Tibial nerve (tissue), 4 donors: ENCODE data around the gene TRMT2A. TPM values are rescaled to one million over a fixed set of nuclear protein-coding genes. Genes with fewer than 3 reads are reported as not detected.
"Not testable (repeated sequence)": the region's sequence is repeated elsewhere in the genome, so short reads cannot be mapped to it uniquely, and the experiment has no call there.

ENCODE experiments used
- DNase-seq, 2 donors: peaks; one replicate each; pipeline ENCODE4 v3.0.0-alpha.2; 2019; ENCODE audit warnings: low spot score in 2 of 2
- H3K27ac ChIP-seq, 4 donors: fragments of 200-600 bp; sonication (generic) in 3 of 4; one replicate each; pipeline ENCODE4 v1.5.1; 2017 to 2019; ENCODE audit warnings: mild to moderate bottlenecking in 1 of 4
- H3K27me3 ChIP-seq, 2 donors: fragments of 200-600 bp; sonication (generic) in 1 of 2; one replicate each; pipeline versions ENCODE4 v1.5.1 to v1.6.0; 2017 to 2019
- H3K36me3 ChIP-seq, 3 donors: fragments of 200-600 bp; sonication (generic); one replicate each; pipeline ENCODE4 v1.5.1; 2018 to 2019
- H3K4me1 ChIP-seq, 4 donors: fragments of 200-600 bp; sonication (generic) in 3 of 4; one replicate each; pipeline ENCODE4 v1.5.1; 2017 to 2019
- H3K4me3 ChIP-seq, 4 donors: fragments of 200-600 bp; sonication (generic) in 3 of 4; one replicate each; pipeline ENCODE4 v1.5.1; 2017 to 2019; ENCODE audit warnings: mild to moderate bottlenecking in 1 of 4, moderate library complexity in 1 of 4
- H3K9me3 ChIP-seq, 4 donors: fragments of 200-600 bp; sonication (generic) in 3 of 4; one replicate each; pipeline ENCODE4 v1.5.1; 2017 to 2019
- EP300 ChIP-seq, 2 donors: sonication (generic); formaldehyde crosslinking; IDR thresholded peaks; one replicate each; pipeline ENCODE4 v1.6.1; 2017; ENCODE audit warnings: antibody characterized with exemption in 2 of 2, mild to moderate bottlenecking in 1 of 2
- POLR2A ChIP-seq, 2 donors: fragments of 450-650 bp; IDR thresholded peaks; one replicate each; pipeline ENCODE4 v1.6.1; 2017; ENCODE audit warnings: antibody characterized with exemption in 2 of 2, mild to moderate bottlenecking in 2 of 2, moderate library complexity in 2 of 2
- WGBS, 2 donors: methylation state at CpG; one replicate each; pipeline ENCODE4 v1.1.5; 2018; 5-methylcytosine and 5-hydroxymethylcytosine counted together
- total RNA-seq, 4 donors: library from RNA; depleted of rRNA; stranded (reverse); fragments of >200 nt; gene quantifications; one replicate each; pipeline ENCODE4 v1.1.0, GENCODE V29; 2016
- TF ChIP-seq, protein P1 (sequence below), 5 experiments: fragments of 200-600 bp in 3 of 5; fragments of 450-650 bp in 2 of 5; sonication (generic) in 3 of 5; IDR thresholded peaks; one replicate each; pipeline ENCODE4 v1.5.1; 2016 to 2019; ENCODE audit warnings: antibody characterized with exemption in 5 of 5, mild to moderate bottlenecking in 3 of 5, moderate library complexity in 2 of 5

The TRMT2A gene
- total RNA-seq, 4 donors from 2014 or later = 39.0 to 139 (median 55.9) TPM

DNA sequence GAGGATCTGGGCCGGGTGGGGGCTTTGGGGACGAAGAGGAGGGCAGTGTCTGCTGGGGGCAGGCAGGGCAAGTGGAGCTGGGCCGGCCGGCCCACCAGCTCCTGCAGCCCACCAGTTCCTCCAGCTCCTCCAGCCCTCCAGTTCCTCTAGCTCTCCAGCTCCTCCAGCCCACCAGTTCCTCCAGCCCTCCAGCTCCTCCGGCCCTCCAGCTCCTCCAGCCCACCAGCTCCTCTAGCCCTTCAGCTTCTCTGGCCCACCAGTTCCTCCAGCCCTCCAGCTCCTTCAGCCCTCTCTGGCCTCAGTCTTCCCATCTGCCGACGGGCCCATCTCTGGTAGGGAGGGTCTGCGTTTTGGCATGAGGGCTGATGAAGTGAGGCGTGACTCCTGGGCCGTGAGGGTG, 43.0 kb upstream of the TRMT2A start:
- no peak for TF ChIP-seq POLR2A (IDR thresholded peaks at IDR 0.05)
- no peak for TF ChIP-seq EP300 (IDR thresholded peaks at IDR 0.05)
- TF ChIP-seq, protein P1, sequence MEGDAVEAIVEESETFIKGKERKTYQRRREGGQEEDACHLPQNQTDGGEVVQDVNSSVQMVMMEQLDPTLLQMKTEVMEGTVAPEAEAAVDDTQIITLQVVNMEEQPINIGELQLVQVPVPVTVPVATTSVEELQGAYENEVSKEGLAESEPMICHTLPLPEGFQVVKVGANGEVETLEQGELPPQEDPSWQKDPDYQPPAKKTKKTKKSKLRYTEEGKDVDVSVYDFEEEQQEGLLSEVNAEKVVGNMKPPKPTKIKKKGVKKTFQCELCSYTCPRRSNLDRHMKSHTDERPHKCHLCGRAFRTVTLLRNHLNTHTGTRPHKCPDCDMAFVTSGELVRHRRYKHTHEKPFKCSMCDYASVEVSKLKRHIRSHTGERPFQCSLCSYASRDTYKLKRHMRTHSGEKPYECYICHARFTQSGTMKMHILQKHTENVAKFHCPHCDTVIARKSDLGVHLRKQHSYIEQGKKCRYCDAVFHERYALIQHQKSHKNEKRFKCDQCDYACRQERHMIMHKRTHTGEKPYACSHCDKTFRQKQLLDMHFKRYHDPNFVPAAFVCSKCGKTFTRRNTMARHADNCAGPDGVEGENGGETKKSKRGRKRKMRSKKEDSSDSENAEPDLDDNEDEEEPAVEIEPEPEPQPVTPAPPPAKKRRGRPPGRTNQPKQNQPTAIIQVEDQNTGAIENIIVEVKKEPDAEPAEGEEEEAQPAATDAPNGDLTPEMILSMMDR (IDR thresholded peaks at IDR 0.05) = no peak
- 75 to 76% methylated on average over 10 of the region's 10 CpGs for WGBS, 2 donors
- Histone ChIP-seq H3K36me3 (no peaks in the 10 kb centered on the region), H3K4me1 (peaks cover 0 to 8% (median 3%) of the 10 kb centered on the region in 4 donors), H3K27ac (no peak overlapping the region), H3K4me3 (no peak overlapping the region), H3K27me3 (peaks cover 0 to 28% of the 10 kb centered on the region in 2 donors), H3K9me3 (no peaks in the 10 kb centered on the region)
- no peak for DNase-seq

DNA sequence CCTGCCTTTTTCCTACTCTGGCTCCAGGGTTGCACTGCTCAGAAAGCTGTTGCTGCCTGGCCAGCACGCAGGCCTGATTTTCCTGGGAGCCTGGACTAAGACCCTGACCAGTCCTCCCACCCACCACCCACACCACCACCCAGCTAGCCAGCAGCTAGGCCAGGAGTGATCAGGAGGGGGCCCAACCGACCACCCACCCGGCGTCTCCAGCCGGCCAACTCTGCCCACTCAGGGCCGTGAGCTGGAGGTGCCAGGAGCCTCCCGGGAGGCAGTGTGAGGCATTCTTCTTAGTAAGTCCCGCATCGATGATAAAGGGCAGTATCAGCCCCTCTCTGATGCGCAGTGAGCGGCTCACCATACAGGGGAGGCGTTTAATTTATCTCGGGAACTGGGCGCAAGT, 42.5 kb upstream of the TRMT2A start:
- Histone ChIP-seq H3K4me1 (peaks cover 0 to 13% (median 5%) of the 10 kb centered on the region in 4 donors), H3K27me3 (peaks cover 0 to 33% of the 10 kb centered on the region in 2 donors)
- not testable (repeated sequence) for H3K9me3 ChIP-seq, H3K36me3 ChIP-seq, H3K27ac ChIP-seq, DNase-seq, H3K4me3 ChIP-seq
- 62 to 67% methylated on average over 9 to 11 of the region's 14 CpGs for WGBS, 2 donors

DNA sequence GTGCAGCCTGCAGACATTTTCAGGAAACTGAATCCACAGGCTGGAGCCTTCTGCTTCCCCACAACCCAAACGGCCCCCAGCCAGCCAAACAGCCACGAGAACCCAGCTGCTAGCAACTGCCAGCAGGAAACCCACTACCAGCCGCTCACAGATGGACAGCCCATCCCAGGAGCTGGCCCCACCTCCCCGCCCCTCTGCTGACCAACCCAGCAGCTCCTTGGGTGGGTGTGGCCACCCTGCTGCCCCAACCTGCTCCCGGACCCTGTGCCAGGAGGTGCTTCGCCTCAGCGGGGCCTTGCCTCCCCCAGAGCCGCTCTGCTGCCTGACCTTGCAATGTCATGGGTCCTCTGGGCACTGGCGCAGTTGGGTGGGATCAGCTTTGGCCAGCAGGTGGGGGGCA, 42.0 kb upstream of the TRMT2A start:
- H3K9me3 ChIP-seq = no peaks in the 10 kb centered on the region
- TF ChIP-seq, protein P1 (IDR thresholded peaks at IDR 0.05) = no peak
- TF ChIP-seq EP300 (IDR thresholded peaks at IDR 0.05) (no peak), POLR2A (IDR thresholded peaks at IDR 0.05) (no peak)
- no peak overlapping the region for H3K4me3 ChIP-seq
- H3K36me3 ChIP-seq = no peaks in the 10 kb centered on the region
- H3K27ac ChIP-seq = no peak overlapping the region
- peaks cover 0 to 37% of the 10 kb centered on the region in 2 donors for H3K27me3 ChIP-seq
- no peak for DNase-seq
- 37 to 53% methylated on average over 9 of the region's 9 CpGs for WGBS, 2 donors
- H3K4me1 ChIP-seq = peaks cover 0 to 17% (median 6%) of the 10 kb centered on the region in 4 donors

DNA sequence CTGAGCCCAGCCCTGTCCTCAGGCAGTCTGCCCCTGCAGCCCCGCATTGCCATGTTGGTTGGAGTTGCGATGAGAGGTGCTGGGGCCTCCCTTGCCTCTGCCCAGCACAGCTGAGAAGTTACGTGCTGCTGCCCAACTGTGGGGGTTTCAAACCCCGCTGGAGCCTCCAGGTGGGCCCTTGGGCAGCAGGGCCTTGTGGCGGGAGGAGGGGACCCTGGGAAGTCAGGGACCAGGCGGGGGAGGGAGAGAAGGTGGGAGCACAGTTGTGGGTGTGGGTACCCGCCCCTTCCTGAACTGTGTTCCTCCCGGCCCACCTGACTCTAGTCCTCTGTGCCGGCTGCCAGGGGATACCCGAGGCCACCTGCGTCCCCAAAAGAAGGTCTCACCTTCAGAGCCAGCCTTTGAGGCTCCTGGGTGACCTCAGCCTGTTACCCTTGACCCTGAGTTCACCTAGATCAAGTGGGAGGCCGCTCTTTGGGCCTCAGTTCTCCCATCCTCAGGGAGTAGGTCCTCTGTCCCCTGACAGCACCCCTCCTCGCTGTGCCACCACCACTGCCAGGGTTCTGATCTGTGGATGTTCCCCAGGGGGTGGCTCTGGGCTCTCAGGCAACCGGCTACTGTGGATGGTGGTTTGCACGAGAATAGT, 41.5 kb upstream of the TRMT2A start:
- peaks cover 0 to 43% of the 10 kb centered on the region in 2 donors for H3K27me3 ChIP-seq

DNA sequence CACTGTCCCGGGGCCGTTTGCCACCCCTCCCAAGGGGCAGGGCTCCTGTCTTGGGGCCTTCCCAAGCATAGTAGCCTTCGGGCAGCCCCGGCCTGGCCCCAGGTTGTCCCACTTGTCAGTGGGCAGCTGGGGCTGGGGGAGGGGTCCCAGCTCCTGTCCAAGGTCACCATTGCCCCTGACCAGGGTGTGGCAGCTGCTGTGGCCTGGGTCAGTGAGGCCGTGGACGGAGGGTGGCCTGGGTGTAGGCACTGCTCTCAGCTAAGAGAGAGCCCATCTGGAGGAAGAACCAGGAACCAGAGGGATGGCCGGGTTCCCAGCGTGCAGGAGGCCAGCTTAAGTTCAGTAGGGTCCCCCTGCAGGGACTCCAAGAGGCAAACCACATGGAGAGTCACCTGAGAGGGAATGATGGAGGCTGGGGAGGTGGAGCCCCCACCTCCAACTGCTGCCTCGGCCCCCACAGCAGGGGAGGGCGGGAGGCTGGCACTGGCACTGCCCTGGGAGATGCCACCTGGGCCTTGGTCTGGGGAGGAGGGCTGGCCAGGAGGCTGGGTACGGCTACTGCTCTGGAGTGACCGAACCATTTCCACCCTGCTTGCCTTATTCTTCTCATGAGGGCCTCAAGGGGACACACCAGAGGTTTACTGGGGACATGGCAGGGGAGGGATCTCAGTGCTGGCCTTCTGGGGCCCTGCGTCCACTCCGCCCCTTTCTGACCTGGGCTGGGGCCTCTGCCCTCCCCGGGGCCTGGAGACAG, 40.6 kb upstream of the TRMT2A start:
- H3K27ac ChIP-seq = no peak overlapping the region
- no peaks in the 10 kb centered on the region for H3K9me3 ChIP-seq
- DNase-seq = no peak
- no peaks in the 10 kb centered on the region for H3K36me3 ChIP-seq
- H3K4me3 ChIP-seq = no peak overlapping the region
- TF ChIP-seq POLR2A (IDR thresholded peaks at IDR 0.05) (no peak), EP300 (IDR thresholded peaks at IDR 0.05) (no peak)
- TF ChIP-seq, protein P1 (IDR thresholded peaks at IDR 0.05) = no peak
- peaks cover 0 to 20% (median 6%) of the 10 kb centered on the region in 4 donors for H3K4me1 ChIP-seq
- WGBS, 2 donors = 65 to 68% methylated on average over 10 to 11 of the region's 15 CpGs
- H3K27me3 ChIP-seq = peaks cover 0 to 43% of the 10 kb centered on the region in 2 donors

More for the DNA sequence above, 41.5 kb upstream of the TRMT2A start:
- Histone ChIP-seq H3K36me3 (no peaks in the 10 kb centered on the region), H3K4me1 (peaks cover 0 to 20% (median 6%) of the 10 kb centered on the region in 4 donors), H3K27ac (no peak overlapping the region), H3K4me3 (no peak overlapping the region), H3K9me3 (no peaks in the 10 kb centered on the region)
- 69 to 80% methylated on average over 12 to 15 of the region's 15 CpGs for WGBS, 2 donors
- TF ChIP-seq, protein P1 (IDR thresholded peaks at IDR 0.05) = no peak
- TF ChIP-seq POLR2A (IDR thresholded peaks at IDR 0.05) (no peak), EP300 (IDR thresholded peaks at IDR 0.05) (no peak)
- DNase-seq = no peak
